Fibroblast of lung (primary cell): Measurements from ENCODE around the gene CTBP2. TPM values are rescaled to one million over a fixed set of nuclear protein-coding genes. Genes with fewer than 3 reads are reported as not detected.
A peak's percentile ranks its signal among the peaks of the same experiment; 100 is the strongest.

Experiments used
- DNase-seq, 2 donors: peaks; one replicate each; pipeline versions ENCODE4 v3.0.0 to v3.0.0-alpha.2; 2010; ENCODE audit warnings: low read depth in 2 of 2
- H2AFZ ChIP-seq: 2 replicates; pipeline ENCODE4 v1.5.1; 2012; ENCODE audit warnings: low read length, control low read depth, inconsistent platforms
- H3K27ac ChIP-seq: 2 replicates; pipeline ENCODE4 v1.5.1; 2011; ENCODE audit warnings: low read length, control low read depth; ENCODE audit not compliant: insufficient read depth
- H3K27me3 ChIP-seq: 2 replicates; pipeline ENCODE4 v1.5.1; 2011; ENCODE audit warnings: mild to moderate bottlenecking, low read length; ENCODE audit not compliant: control insufficient read depth, insufficient read depth
- H3K36me3 ChIP-seq: 2 replicates; pipeline ENCODE4 v1.5.1; 2011; ENCODE audit warnings: low read length; ENCODE audit not compliant: control insufficient read depth, insufficient read depth
- H3K4me1 ChIP-seq: 2 replicates; pipeline ENCODE4 v1.5.1; 2011; ENCODE audit warnings: low read length; ENCODE audit not compliant: control insufficient read depth, insufficient read depth; ENCODE audit errors: extremely low read depth
- H3K4me2 ChIP-seq: 2 replicates; pipeline ENCODE4 v1.5.1; 2011; ENCODE audit warnings: low read length, control low read depth; ENCODE audit not compliant: insufficient read depth; ENCODE audit errors: extremely low read depth
- H3K4me3 ChIP-seq, 4 experiments: fragments of 200-600 bp in 1 of 4; sonication (generic) in 1 of 4; replicated peaks in 1 of 4; 2 replicates each; pipeline ENCODE4 v1.5.1; 2011 to 2016; ENCODE audit warnings: low read length in 4 of 4, low read depth in 3 of 4, mild to moderate bottlenecking in 3 of 4, control low read depth in 2 of 4, inconsistent platforms in 1 of 4, mixed read lengths in 1 of 4; ENCODE audit not compliant: insufficient read depth in 1 of 4; ENCODE audit errors: control extremely low read depth in 1 of 4
- H3K79me2 ChIP-seq: 2 replicates; pipeline ENCODE4 v1.5.1; 2012; ENCODE audit warnings: mild to moderate bottlenecking, low read length, inconsistent platforms; ENCODE audit not compliant: control insufficient read depth, insufficient read depth
- H3K9ac ChIP-seq: 2 replicates; pipeline ENCODE4 v1.5.1; 2011; ENCODE audit warnings: mild to moderate bottlenecking, low read length, control low read depth; ENCODE audit not compliant: insufficient read depth
- H3K9me3 ChIP-seq: 2 replicates; pipeline ENCODE4 v1.5.1; 2012; ENCODE audit warnings: low read depth, low read length; ENCODE audit not compliant: control insufficient read depth, insufficient read depth
- H4K20me1 ChIP-seq: 2 replicates; pipeline ENCODE4 v1.5.1; 2011; ENCODE audit warnings: low read length; ENCODE audit not compliant: control insufficient read depth, insufficient read depth; ENCODE audit errors: extremely low read depth
- EZH2 ChIP-seq: IDR thresholded peaks from 2 replicates; pipeline ENCODE4 v1.5.1; 2012; ENCODE audit warnings: low read length, control low read depth, mild to moderate bottlenecking; ENCODE audit errors: missing control alignments
- polyA plus RNA-seq, 2 donors: library from polyadenylated mRNA; depleted of rRNA in 1 of 2; stranded (reverse) in 1 of 2; unstranded in 1 of 2; fragments of >200 nt; gene quantifications; 2 replicates each; pipeline ENCODE4 v1.2.1, GENCODE V29; 2011 to 2012; ENCODE audit warnings: missing spikeins in 1 of 2
- total RNA-seq: library from RNA; depleted of rRNA; stranded (reverse); fragments of >200 nt; gene quantifications from 2 replicates; pipeline ENCODE4 v1.2.1, GENCODE V29; 2014
- TF ChIP-seq, protein P1 (sequence below), 2 donors: IDR thresholded peaks in 1 of 2; conservative IDR thresholded peaks in 1 of 2; 1 replicate in 1 of 2; 2 replicates in 1 of 2; pipeline ENCODE4 v1.5.1; 2011 to 2012; ENCODE audit warnings: low read length in 2 of 2, control low read depth in 1 of 2, inconsistent platforms in 1 of 2, low read depth in 1 of 2, mild to moderate bottlenecking in 1 of 2

Gene CTBP2
- total and polyA plus RNA-seq, 2 donors (not counting 1 experiment from before 2014, with no cell fraction given): 72.1 to 73.3 TPM

DNA sequence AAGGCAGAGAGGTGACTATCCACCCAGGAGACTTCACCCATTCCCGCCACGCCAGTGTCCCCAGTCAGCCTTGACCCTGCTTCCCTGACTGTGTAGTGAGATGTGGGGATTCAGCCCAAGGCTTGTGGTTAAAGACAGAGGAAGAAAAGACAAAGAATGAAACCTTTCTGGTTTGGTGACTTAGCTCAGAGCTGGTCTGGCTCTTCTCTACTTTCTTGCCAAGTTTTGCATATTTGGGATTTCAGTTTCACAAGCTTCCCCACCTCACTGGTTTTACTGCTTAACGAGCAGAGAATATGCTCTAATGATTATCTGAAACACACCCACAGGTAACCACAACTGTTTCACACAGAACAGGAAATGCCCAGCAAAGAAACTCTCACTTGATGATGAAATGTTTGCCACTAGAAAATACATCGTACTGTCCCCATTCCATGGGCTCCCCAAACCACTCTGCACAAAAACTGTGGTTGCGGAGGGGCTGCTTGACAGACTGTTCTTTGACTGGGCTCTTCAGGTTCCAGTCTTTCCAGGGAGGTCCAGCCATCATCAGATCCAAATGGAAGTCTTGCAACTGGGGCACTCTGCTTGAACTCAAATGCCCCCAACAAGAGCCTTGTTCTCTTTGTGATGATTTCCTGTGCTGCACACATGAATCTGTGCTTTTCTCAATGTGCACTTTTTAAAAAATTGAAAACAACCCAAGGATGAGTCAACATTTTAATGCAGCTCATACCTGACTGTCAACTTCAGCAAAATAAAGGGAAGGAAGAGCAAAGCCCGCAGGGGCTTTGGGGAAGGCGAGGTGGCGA lies 95.5 kb downstream of the CTBP2 start:
- Histone ChIP-seq H3K79me2 (peaks cover 66% of the 10 kb centered on the region), H3K9ac (no peak overlapping the region), H3K4me2 (no peak overlapping the region), H3K9me3 (no peaks in the 10 kb centered on the region), H3K4me3 (no peak overlapping the region), H3K36me3 (peaks cover 9% of the 10 kb centered on the region), H4K20me1 (no peaks in the 10 kb centered on the region), H3K27ac (peak overlapping the region; percentile 40), H2AFZ (no peak overlapping the region), H3K27me3 (no peaks in the 10 kb centered on the region), H3K4me1 (peaks cover 30% of the 10 kb centered on the region)
- TF ChIP-seq, protein P1, sequence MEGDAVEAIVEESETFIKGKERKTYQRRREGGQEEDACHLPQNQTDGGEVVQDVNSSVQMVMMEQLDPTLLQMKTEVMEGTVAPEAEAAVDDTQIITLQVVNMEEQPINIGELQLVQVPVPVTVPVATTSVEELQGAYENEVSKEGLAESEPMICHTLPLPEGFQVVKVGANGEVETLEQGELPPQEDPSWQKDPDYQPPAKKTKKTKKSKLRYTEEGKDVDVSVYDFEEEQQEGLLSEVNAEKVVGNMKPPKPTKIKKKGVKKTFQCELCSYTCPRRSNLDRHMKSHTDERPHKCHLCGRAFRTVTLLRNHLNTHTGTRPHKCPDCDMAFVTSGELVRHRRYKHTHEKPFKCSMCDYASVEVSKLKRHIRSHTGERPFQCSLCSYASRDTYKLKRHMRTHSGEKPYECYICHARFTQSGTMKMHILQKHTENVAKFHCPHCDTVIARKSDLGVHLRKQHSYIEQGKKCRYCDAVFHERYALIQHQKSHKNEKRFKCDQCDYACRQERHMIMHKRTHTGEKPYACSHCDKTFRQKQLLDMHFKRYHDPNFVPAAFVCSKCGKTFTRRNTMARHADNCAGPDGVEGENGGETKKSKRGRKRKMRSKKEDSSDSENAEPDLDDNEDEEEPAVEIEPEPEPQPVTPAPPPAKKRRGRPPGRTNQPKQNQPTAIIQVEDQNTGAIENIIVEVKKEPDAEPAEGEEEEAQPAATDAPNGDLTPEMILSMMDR (conservative IDR thresholded peaks at IDR 0.05 in 1 of 2, IDR thresholded peaks at IDR 0.05 in 1 of 2; ENCODE audit: low read depth in 1 of 2, low read length in 2 of 2): no peak
- no peak for TF ChIP-seq EZH2
- DNase-seq: peak in 1 of 2 donors; percentile 91

DNA sequence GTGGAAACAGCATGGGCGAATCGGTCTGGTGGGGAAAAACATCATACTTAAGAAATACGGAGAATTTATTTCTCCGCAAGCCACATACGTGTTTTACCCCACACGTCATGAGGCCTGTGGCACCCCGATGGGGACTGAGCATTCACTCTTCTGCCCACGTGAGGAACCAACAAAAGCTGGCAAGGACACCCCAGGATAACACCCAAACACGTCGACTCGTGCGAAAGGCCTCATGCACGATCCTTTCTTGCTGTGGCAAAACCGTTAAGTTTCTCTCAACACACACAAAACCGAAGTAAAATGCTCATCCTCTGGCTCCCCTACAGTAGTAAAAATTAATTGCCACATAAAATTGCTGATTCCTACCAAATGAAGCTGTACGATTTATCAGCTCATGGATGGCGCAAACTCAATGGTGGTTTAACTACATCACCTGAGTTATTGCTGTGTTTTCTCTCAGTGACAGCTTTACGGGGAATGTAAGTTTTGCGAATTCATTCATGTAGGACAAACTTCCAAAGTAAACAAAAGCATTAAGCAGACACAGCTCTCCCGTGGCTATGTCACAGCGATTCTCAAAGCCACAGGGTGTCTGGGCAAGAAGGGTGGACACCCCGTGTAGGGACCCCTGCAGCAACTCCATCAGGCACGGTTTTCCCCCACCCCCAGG lies 97.0 kb downstream of the CTBP2 start:
- Histone ChIP-seq H3K4me1 (peaks cover 33% of the 10 kb centered on the region), H3K9ac (no peak overlapping the region), H3K4me2 (no peak overlapping the region), H3K79me2 (peaks cover 68% of the 10 kb centered on the region), H3K27ac (peak overlapping the region; percentile 30), H4K20me1 (no peaks in the 10 kb centered on the region), H3K36me3 (peaks cover 9% of the 10 kb centered on the region), H3K9me3 (no peaks in the 10 kb centered on the region), H3K4me3 (no peak overlapping the region), H3K27me3 (no peaks in the 10 kb centered on the region), H2AFZ (no peak overlapping the region)
- TF ChIP-seq, protein P1 (conservative IDR thresholded peaks at IDR 0.05 in 1 of 2, IDR thresholded peaks at IDR 0.05 in 1 of 2; ENCODE audit: low read depth in 1 of 2, low read length in 2 of 2): no peak
- TF ChIP-seq EZH2: no peak
- no peak for DNase-seq

DNA sequence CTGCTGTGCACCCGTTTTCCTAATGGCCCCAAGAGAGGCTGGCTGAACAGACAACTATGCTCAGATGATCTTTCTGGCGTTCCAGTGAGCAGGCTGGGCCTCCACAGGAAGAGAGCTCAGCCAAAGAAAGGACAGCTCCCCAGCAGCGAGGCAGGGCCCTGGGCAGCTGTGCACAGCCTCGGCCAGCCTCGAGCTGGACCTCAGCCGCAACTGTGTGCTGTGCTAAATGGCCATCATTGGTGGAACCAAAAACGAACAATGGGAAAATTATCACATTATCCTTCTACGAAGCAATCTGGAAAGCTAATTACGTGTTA lies 97.5 kb downstream of the CTBP2 start:
- H3K27ac ChIP-seq: peak overlapping the region; percentile 30

More for the DNA sequence above, 97.5 kb downstream of the CTBP2 start:
- no peak overlapping the region for H3K9ac ChIP-seq
- no peak overlapping the region for H3K4me2 ChIP-seq
- H2AFZ ChIP-seq: no peak overlapping the region
- H3K9me3 ChIP-seq: no peaks in the 10 kb centered on the region
- no peaks in the 10 kb centered on the region for H3K27me3 ChIP-seq
- H3K4me3 ChIP-seq: no peak overlapping the region
- H4K20me1 ChIP-seq: no peaks in the 10 kb centered on the region
- TF ChIP-seq, protein P1 (conservative IDR thresholded peaks at IDR 0.05 in 1 of 2, IDR thresholded peaks at IDR 0.05 in 1 of 2; ENCODE audit: low read depth in 1 of 2, low read length in 2 of 2): no peak
- TF ChIP-seq EZH2: no peak
- peaks cover 37% of the 10 kb centered on the region for H3K4me1 ChIP-seq
- peak in 1 of 2 donors; percentile 43 for DNase-seq
- H3K79me2 ChIP-seq: peaks cover 68% of the 10 kb centered on the region
- H3K36me3 ChIP-seq: peaks cover 6% of the 10 kb centered on the region
